Neural cell (in vitro differentiated cells): ENCODE measurements around the gene GGCX. TPM values are rescaled to one million over a fixed set of nuclear protein-coding genes. Genes with fewer than 3 reads are reported as not detected.

Experiments used
- H2AFZ ChIP-seq: fragments of 200-600, 300-800 bp; sonication (generic), shearing (Covaris generic); 2 replicates; pipeline ENCODE4 v1.6.0; 2014; ENCODE audit warnings: low read depth, mild to moderate bottlenecking, antibody characterized with exemption, low read length, moderate library complexity
- H3F3A ChIP-seq: fragments of 200-600 bp; shearing (Covaris generic); 2 replicates; pipeline ENCODE4 v1.6.1; 2016; ENCODE audit warnings: mild to moderate bottlenecking, moderate library complexity, mixed read lengths, antibody characterized with exemption, low read length; ENCODE audit not compliant: insufficient read depth, poor library complexity, severe bottlenecking
- H3K27ac ChIP-seq: fragments of 200-600, 300-800 bp; sonication (generic), shearing (Covaris generic); 2 replicates; pipeline ENCODE4 v1.5.1; 2014; ENCODE audit warnings: mild to moderate bottlenecking, low read length, moderate library complexity
- H3K27me3 ChIP-seq: fragments of 300-800, 200-600 bp; sonication (generic), shearing (Covaris generic); 2 replicates; pipeline ENCODE4 v1.6.0; 2014; ENCODE audit warnings: mild to moderate bottlenecking, low read depth, low read length, moderate library complexity; ENCODE audit not compliant: insufficient read depth
- H3K36me3 ChIP-seq: fragments of 300-800, 200-600 bp; sonication (generic), shearing (Covaris generic); 2 replicates; pipeline ENCODE4 v1.5.1; 2014; ENCODE audit warnings: mild to moderate bottlenecking, antibody characterized with exemption, low read length, moderate library complexity; ENCODE audit not compliant: insufficient read depth
- H3K4me2 ChIP-seq: fragments of 300-800, 200-600 bp; sonication (generic), shearing (Covaris generic); 2 replicates; pipeline ENCODE4 v1.6.0; 2014; ENCODE audit warnings: mild to moderate bottlenecking, low read length
- H3K4me3 ChIP-seq: fragments of 300-800, 200-600 bp; sonication (generic), shearing (Covaris generic); 2 replicates; pipeline ENCODE4 v1.5.1; 2014; ENCODE audit warnings: mild to moderate bottlenecking, low read length, moderate library complexity
- H3K79me2 ChIP-seq: fragments of 200-600 bp; shearing (Covaris generic); replicated peaks from 2 replicates; pipeline ENCODE4 v1.6.0; 2014; ENCODE audit warnings: mild to moderate bottlenecking, low read length, moderate library complexity; ENCODE audit not compliant: insufficient read depth
- H3K9ac ChIP-seq: fragments of 300-800, 200-600 bp; sonication (generic), shearing (Covaris generic); 2 replicates; pipeline ENCODE4 v1.6.1; 2016; ENCODE audit warnings: mild to moderate bottlenecking, low read length, mixed read lengths
- H3K9me2 ChIP-seq: fragments of 200-600 bp; shearing (Covaris generic); 2 replicates; pipeline ENCODE4 v1.6.1; 2016; ENCODE audit warnings: mild to moderate bottlenecking, low read length, mixed read lengths; ENCODE audit not compliant: insufficient read depth
- H3K9me3 ChIP-seq: fragments of 200-600, 300-800 bp; sonication (generic), shearing (Covaris generic); 2 replicates; pipeline ENCODE4 v1.6.1; 2016; ENCODE audit warnings: mild to moderate bottlenecking, mixed run types, low read length, moderate library complexity, mixed read lengths
- H4K20me1 ChIP-seq: fragments of 200-600 bp; shearing (Covaris generic); 2 replicates; pipeline ENCODE4 v1.6.1; 2016; ENCODE audit warnings: mild to moderate bottlenecking, mixed run types; ENCODE audit not compliant: insufficient read depth
- CTCF ChIP-seq: fragments of 450-650 bp; IDR thresholded peaks from 2 replicates; pipeline ENCODE4 v1.5.1; 2014; ENCODE audit warnings: antibody characterized with exemption, mild to moderate bottlenecking, moderate library complexity; ENCODE audit not compliant: poor library complexity, severe bottlenecking
- EP300 ChIP-seq: fragments of 450-650 bp; conservative IDR thresholded peaks from 2 replicates; pipeline ENCODE4 v1.6.1; 2014; ENCODE audit warnings: antibody characterized with exemption, mild to moderate bottlenecking, moderate library complexity; ENCODE audit not compliant: poor library complexity, severe bottlenecking
- EZH2 ChIP-seq: fragments of 200-600, 300-800 bp; shearing (Covaris generic), sonication (generic); IDR thresholded peaks from 2 replicates; pipeline ENCODE4 v1.6.1; 2014; ENCODE audit warnings: antibody characterized with exemption, low read length, borderline replicate concordance, mild to moderate bottlenecking; ENCODE audit not compliant: insufficient read depth, poor library complexity, severe bottlenecking
- MXI1 ChIP-seq: fragments of 450-650 bp; conservative IDR thresholded peaks from 2 replicates; pipeline ENCODE4 v1.6.1; 2014; ENCODE audit warnings: antibody characterized with exemption, mild to moderate bottlenecking; ENCODE audit not compliant: poor library complexity, severe bottlenecking
- POLR2AphosphoS5 ChIP-seq: IDR thresholded peaks from 2 replicates; pipeline ENCODE4 v1.6.1; 2012
- RAD21 ChIP-seq: fragments of 450-650 bp; conservative IDR thresholded peaks from 2 replicates; pipeline ENCODE4 v1.6.1; 2014; ENCODE audit warnings: antibody characterized with exemption, mild to moderate bottlenecking, moderate library complexity
- REST ChIP-seq: IDR thresholded peaks from 2 replicates; pipeline ENCODE4 v1.6.1; 2012; ENCODE audit warnings: borderline replicate concordance
- SMC3 ChIP-seq: fragments of 450-650 bp; conservative IDR thresholded peaks from 2 replicates; pipeline ENCODE4 v1.6.1; 2014; ENCODE audit warnings: antibody characterized with exemption, mild to moderate bottlenecking, moderate library complexity; ENCODE audit not compliant: poor library complexity
- TAF1 ChIP-seq: IDR thresholded peaks from 2 replicates; pipeline ENCODE4 v1.6.1; 2012; ENCODE audit warnings: low read depth
- polyA plus RNA-seq: library from polyadenylated mRNA; depleted of rRNA; stranded (reverse); fragments of >200 nt; gene quantifications from 2 replicates; pipeline ENCODE4 v1.2.3, GENCODE V29; 2014

The GGCX gene
- polyA plus RNA-seq, 1 donor from 2014 or later, result 41.4 TPM

- Histone ChIP-seq H3K9ac (no peak overlapping the region), H3K4me2 (no peak overlapping the region), H3F3A (no peaks in the 10 kb centered on the region), H4K20me1 (no peaks in the 10 kb centered on the region), H3K9me2 (no peaks in the 10 kb centered on the region), H3K27ac (no peak overlapping the region), H2AFZ (no peak overlapping the region), H3K36me3 (no peaks in the 10 kb centered on the region), H3K4me3 (no peak overlapping the region), H3K9me3 (no peaks in the 10 kb centered on the region), H3K79me2 (no peaks in the 10 kb centered on the region), H3K27me3 (no peaks in the 10 kb centered on the region)
- TF ChIP-seq SMC3 (no peak), MXI1 (no peak), POLR2AphosphoS5 (no peak), EZH2 (no peak), RAD21 (no peak), CTCF (no peak), TAF1 (no peak), EP300 (no peak), REST (no peak)
Measured at GRCh38 chr2:85527787-85528186, 33.5 kb downstream of the GGCX start.

- Histone ChIP-seq H3K9ac (no peak overlapping the region), H3K9me3 (no peaks in the 10 kb centered on the region), H3K9me2 (no peaks in the 10 kb centered on the region), H3K4me2 (no peak overlapping the region), H3K4me3 (no peak overlapping the region), H3K36me3 (no peaks in the 10 kb centered on the region), H3F3A (no peaks in the 10 kb centered on the region), H4K20me1 (no peaks in the 10 kb centered on the region), H3K79me2 (no peaks in the 10 kb centered on the region), H2AFZ (no peak overlapping the region), H3K27me3 (no peaks in the 10 kb centered on the region), H3K27ac (no peak overlapping the region)
- TF ChIP-seq TAF1 (no peak), MXI1 (no peak), POLR2AphosphoS5 (no peak), EZH2 (no peak), CTCF (no peak), SMC3 (no peak), RAD21 (no peak), EP300 (no peak), REST (no peak)
Measured at GRCh38 chr2:85525567-85525966, 35.7 kb downstream of the GGCX start.
